H9 (cell line): Measurements from ENCODE around the gene FAM114A1. TPM values are rescaled to one million over a fixed set of nuclear protein-coding genes. Genes with fewer than 3 reads are reported as not detected.

Experiments used
- DNase-seq: peaks from one replicate; pipeline ENCODE4 v3.0.0-alpha.2; 2017
- H2AFZ ChIP-seq: one replicate; pipeline ENCODE4 v1.6.1; 2013; ENCODE audit warnings: mild to moderate bottlenecking, low read length, control low read depth, moderate library complexity
- H2AK5ac ChIP-seq: 2 replicates; pipeline ENCODE4 v1.6.1; 2013; ENCODE audit warnings: low read length, control low read depth, mixed read lengths; ENCODE audit not compliant: insufficient read length
- H2BK120ac ChIP-seq: one replicate; pipeline ENCODE4 v1.6.1; 2013; ENCODE audit warnings: low read depth, mild to moderate bottlenecking, low read length, control low read depth, inconsistent platforms; ENCODE audit not compliant: poor library complexity, severe bottlenecking
- H2BK12ac ChIP-seq: 2 replicates; pipeline ENCODE4 v1.6.1; 2013; ENCODE audit warnings: low read length, control low read depth, mixed read lengths, low read depth; ENCODE audit not compliant: insufficient read length
- H2BK15ac ChIP-seq: 2 replicates; pipeline ENCODE4 v1.6.1; 2013; ENCODE audit warnings: low read depth, low read length, control low read depth
- H2BK20ac ChIP-seq: one replicate; pipeline ENCODE4 v1.6.1; 2013; ENCODE audit warnings: low read depth, mild to moderate bottlenecking, low read length, control low read depth, inconsistent platforms; ENCODE audit not compliant: poor library complexity, severe bottlenecking
- H2BK5ac ChIP-seq: 2 replicates; pipeline ENCODE4 v1.6.1; 2013; ENCODE audit warnings: low read length, control low read depth, mixed read lengths; ENCODE audit not compliant: insufficient read length
- H3K14ac ChIP-seq: 2 replicates; pipeline ENCODE4 v1.6.1; 2013; ENCODE audit warnings: low read length, control low read depth; ENCODE audit not compliant: insufficient read depth
- H3K18ac ChIP-seq: 2 replicates; pipeline ENCODE4 v1.6.1; 2013; ENCODE audit warnings: low read depth, mild to moderate bottlenecking, mixed read lengths, low read length, control low read depth; ENCODE audit not compliant: insufficient read length
- H3K23ac ChIP-seq: 2 replicates; pipeline ENCODE4 v1.6.1; 2013; ENCODE audit warnings: low read length, control low read depth, mixed read lengths, low read depth; ENCODE audit not compliant: insufficient read length
- H3K23me2 ChIP-seq: 2 replicates; pipeline ENCODE4 v1.6.1; 2013; ENCODE audit warnings: low read depth, mild to moderate bottlenecking, mixed read lengths, low read length, control low read depth; ENCODE audit not compliant: insufficient read length, poor library complexity, severe bottlenecking
- H3K27ac ChIP-seq: 2 replicates; pipeline ENCODE4 v1.5.1; 2013; ENCODE audit warnings: low read length, control low read depth, mixed read lengths, low read depth; ENCODE audit not compliant: insufficient read length
- H3K27me3 ChIP-seq: 2 replicates; pipeline ENCODE4 v1.6.1; 2013; ENCODE audit warnings: low read length, control low read depth, inconsistent platforms; ENCODE audit not compliant: insufficient read depth
- H3K4ac ChIP-seq: 2 replicates; pipeline ENCODE4 v1.6.1; 2013; ENCODE audit warnings: low read depth, mild to moderate bottlenecking, control low read depth, inconsistent platforms, low read length, moderate library complexity
- H3K4me1 ChIP-seq: 2 replicates; pipeline ENCODE4 v1.6.1; 2013; ENCODE audit warnings: low read length, control low read depth, inconsistent platforms; ENCODE audit not compliant: insufficient read depth
- H3K4me2 ChIP-seq: 2 replicates; pipeline ENCODE4 v1.6.1; 2013; ENCODE audit warnings: low read length, control low read depth, mixed read lengths; ENCODE audit not compliant: insufficient read length, insufficient read depth
- H3K56ac ChIP-seq: 2 replicates; pipeline ENCODE4 v1.6.1; 2013; ENCODE audit warnings: low read depth, mild to moderate bottlenecking, mixed read lengths, low read length, control low read depth; ENCODE audit not compliant: insufficient read length
- H3K79me1 ChIP-seq: 2 replicates; pipeline ENCODE4 v1.6.1; 2013; ENCODE audit warnings: low read depth, mild to moderate bottlenecking, moderate library complexity, low read length, control low read depth, inconsistent platforms; ENCODE audit not compliant: insufficient read depth, poor library complexity, severe bottlenecking
- H3K79me2 ChIP-seq: 2 replicates; pipeline ENCODE4 v1.6.1; 2013; ENCODE audit warnings: low read length, control low read depth, inconsistent platforms; ENCODE audit not compliant: insufficient read depth
- H3K9ac ChIP-seq: 2 replicates; pipeline ENCODE4 v1.6.1; 2013; ENCODE audit warnings: low read length, control low read depth, mixed read lengths; ENCODE audit not compliant: insufficient read length; ENCODE audit errors: extremely low read depth
- H3K9me3 ChIP-seq: one replicate; pipeline ENCODE4 v1.6.1; 2013; ENCODE audit warnings: low read depth, low read length, inconsistent platforms; ENCODE audit not compliant: control insufficient read depth
- H3T11ph ChIP-seq: one replicate; pipeline ENCODE4 v1.6.1; 2013; ENCODE audit warnings: mild to moderate bottlenecking, low read length, control low read depth, inconsistent platforms
- H4K20me1 ChIP-seq: one replicate; pipeline ENCODE4 v1.6.1; 2013; ENCODE audit not compliant: control insufficient read depth, insufficient read length, insufficient read depth
- H4K5ac ChIP-seq: 2 replicates; pipeline ENCODE4 v1.6.1; 2013; ENCODE audit warnings: low read depth, mild to moderate bottlenecking, mixed read lengths, low read length, control low read depth; ENCODE audit not compliant: insufficient read length
- H4K8ac ChIP-seq: replicated peaks from 2 replicates; pipeline ENCODE4 v1.6.1; 2013; ENCODE audit warnings: low read length, control low read depth, mixed read lengths, low read depth; ENCODE audit not compliant: insufficient read length
- H4K91ac ChIP-seq: 2 replicates; pipeline ENCODE4 v1.6.1; 2013; ENCODE audit warnings: low read depth, mild to moderate bottlenecking, moderate library complexity, mixed read lengths, low read length, control low read depth; ENCODE audit not compliant: insufficient read length
- H3K27ac Mint-ChIP-seq, 3 experiments: 2 replicates in 2 of 3; 3 replicates in 1 of 3; pipeline ENCODE4 v1.8.0; 2020 to 2021; ENCODE audit warnings: mixed read lengths in 3 of 3, mild to moderate bottlenecking in 1 of 3, moderate library complexity in 1 of 3
- H3K27me3 Mint-ChIP-seq: 2 replicates; pipeline ENCODE4 v1.8.0; 2021; ENCODE audit warnings: low read depth, mild to moderate bottlenecking, moderate library complexity, mixed read lengths
- H3K36me3 Mint-ChIP-seq, 3 experiments: 2 replicates in 2 of 3; 3 replicates in 1 of 3; pipeline ENCODE4 v1.8.0; 2020 to 2021; ENCODE audit warnings: low read depth in 3 of 3, mixed read lengths in 3 of 3; ENCODE audit not compliant: insufficient read depth in 1 of 3
- H3K4me1 Mint-ChIP-seq, 2 experiments: 2 replicates each; pipeline ENCODE4 v1.8.0; 2020; ENCODE audit warnings: mixed read lengths in 2 of 2
- H3K4me3 Mint-ChIP-seq, 2 experiments: 2 replicates in 1 of 2; 3 replicates in 1 of 2; pipeline ENCODE4 v1.8.0; 2020 to 2021; ENCODE audit warnings: mild to moderate bottlenecking in 2 of 2, mixed read lengths in 2 of 2, moderate library complexity in 1 of 2
- H3K9me3 Mint-ChIP-seq, 2 experiments: 2 replicates in 1 of 2; 3 replicates in 1 of 2; pipeline ENCODE4 v1.8.0; 2020; ENCODE audit warnings: mild to moderate bottlenecking in 2 of 2, mixed read lengths in 2 of 2, moderate library complexity in 1 of 2
- CTCF ChIP-seq: fragments of 200-600 bp; sonication (generic); conservative IDR thresholded peaks from 3 replicates; pipeline ENCODE4 v1.8.0; 2021; ENCODE audit warnings: antibody characterized with exemption, mild to moderate bottlenecking
- whole genome bisulfite sequencing: extraction: QIAGEN DNeasy Blood & Tissue Kit; methylation state at CpG from one replicate; pipeline ENCODE4 v1.1.7; 2013; ENCODE audit warnings: missing lambda C conversion rate, low lambda C conversion rate, mixed read lengths; ENCODE audit not compliant: insufficient read length; ENCODE audit errors: extremely low coverage; 5-methylcytosine and 5-hydroxymethylcytosine counted together
- total RNA-seq: library from RNA; stranded (reverse); gene quantifications from 2 replicates; pipeline ENCODE4 v1.2.1, GENCODE V29; 2021

FAM114A1 gene
- total RNA-seq, 1 experiment from 2014 or later = 9.9 TPM

DNA sequence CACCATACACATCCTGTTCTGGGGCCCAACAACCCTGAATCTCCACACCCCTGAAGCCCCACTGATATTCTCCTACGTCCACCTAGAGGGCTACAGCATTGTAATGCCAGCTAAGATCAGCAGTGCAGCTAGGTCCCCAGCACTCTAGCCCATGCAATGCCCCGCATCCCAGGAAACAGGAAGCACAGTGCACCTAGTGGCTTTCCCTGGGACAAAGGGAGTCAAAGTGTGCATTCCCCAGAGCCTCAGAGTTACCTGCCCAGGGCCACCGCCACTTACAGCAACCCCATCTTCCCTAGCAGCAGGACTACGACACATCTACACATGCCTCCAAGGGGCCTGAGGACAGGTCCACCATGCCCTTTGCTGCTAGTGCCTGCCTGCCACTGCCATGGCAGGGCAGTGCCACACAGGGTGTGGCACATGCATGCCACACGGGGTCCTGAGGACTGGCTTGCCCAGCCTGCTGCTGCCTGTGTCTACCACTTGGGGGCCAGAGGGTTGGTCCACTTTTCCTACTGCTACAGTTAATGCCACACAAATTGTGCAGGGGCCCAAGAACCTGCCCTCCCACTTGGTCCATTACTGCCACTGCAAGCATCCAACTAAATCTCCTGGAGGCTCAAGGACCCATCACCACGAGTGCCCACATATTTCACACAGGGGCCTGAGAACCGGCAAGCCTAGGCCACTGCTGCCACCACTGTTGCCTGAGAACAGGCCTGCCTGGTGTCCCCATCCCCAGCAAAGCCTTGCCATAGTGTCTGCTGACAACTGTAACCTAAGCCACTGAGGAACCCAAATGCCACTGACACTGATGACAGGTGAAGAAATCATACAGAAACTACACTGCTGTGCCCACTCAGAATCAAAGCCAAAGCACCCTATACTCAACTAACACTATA lies 34.7 kb upstream of the FAM114A1 start:
- Histone ChIP-seq H2BK120ac (no peak overlapping the region), H2BK15ac (no peak overlapping the region), H4K8ac (no peak overlapping the region), H3K79me2 (no peaks in the 10 kb centered on the region), H4K20me1 (no peaks in the 10 kb centered on the region), H3K14ac (no peak overlapping the region), H2AFZ (no peak overlapping the region), H3K4ac (no peak overlapping the region), H2AK5ac (no peak overlapping the region), H3K56ac (no peak overlapping the region), H2BK5ac (no peak overlapping the region), H3K79me1 (no peaks in the 10 kb centered on the region), H4K5ac (no peak overlapping the region), H3K27me3 (no peaks in the 10 kb centered on the region), H3K18ac (no peak overlapping the region), H2BK20ac (no peak overlapping the region), H4K91ac (no peak overlapping the region), H3K4me1 (no peaks in the 10 kb centered on the region), H3K23me2 (no peaks in the 10 kb centered on the region), H3K9me3 (no peaks in the 10 kb centered on the region), H2BK12ac (no peak overlapping the region), H3K4me2 (no peak overlapping the region), H3K9ac (no peak overlapping the region), H3K27ac (no peak overlapping the region), H3K23ac (no peak overlapping the region), H3T11ph (no peak overlapping the region)
- Mint-ChIP-seq H3K4me3 (no peak overlapping the region), H3K36me3 (no peaks in the 10 kb centered on the region; a peak in 2 of 7 replicates), H3K4me1 (no peaks in the 10 kb centered on the region), H3K27ac (no peak overlapping the region), H3K27me3 (no peaks in the 10 kb centered on the region), H3K9me3 (peaks cover 0 to 10% of the 10 kb centered on the region in 2 experiments; a peak in 3 of 5 replicates)
- no CpG with 5 or more reads among the region's 7 CpGs for WGBS
- peak; percentile 56 for TF ChIP-seq CTCF
- DNase-seq = peak; percentile 41
